HG02870 (cell line): ENCODE measurements around the gene ITGB8.

Source experiments
- ATAC-seq: cut with Tn5 transposase; IDR thresholded peaks from one replicate; pipeline ENCODE4 v1.9.1; 2021; ENCODE audit warnings: mild to moderate bottlenecking, moderate library complexity; ENCODE audit not compliant: unreplicated experiment

ITGB8 gene

DNA sequence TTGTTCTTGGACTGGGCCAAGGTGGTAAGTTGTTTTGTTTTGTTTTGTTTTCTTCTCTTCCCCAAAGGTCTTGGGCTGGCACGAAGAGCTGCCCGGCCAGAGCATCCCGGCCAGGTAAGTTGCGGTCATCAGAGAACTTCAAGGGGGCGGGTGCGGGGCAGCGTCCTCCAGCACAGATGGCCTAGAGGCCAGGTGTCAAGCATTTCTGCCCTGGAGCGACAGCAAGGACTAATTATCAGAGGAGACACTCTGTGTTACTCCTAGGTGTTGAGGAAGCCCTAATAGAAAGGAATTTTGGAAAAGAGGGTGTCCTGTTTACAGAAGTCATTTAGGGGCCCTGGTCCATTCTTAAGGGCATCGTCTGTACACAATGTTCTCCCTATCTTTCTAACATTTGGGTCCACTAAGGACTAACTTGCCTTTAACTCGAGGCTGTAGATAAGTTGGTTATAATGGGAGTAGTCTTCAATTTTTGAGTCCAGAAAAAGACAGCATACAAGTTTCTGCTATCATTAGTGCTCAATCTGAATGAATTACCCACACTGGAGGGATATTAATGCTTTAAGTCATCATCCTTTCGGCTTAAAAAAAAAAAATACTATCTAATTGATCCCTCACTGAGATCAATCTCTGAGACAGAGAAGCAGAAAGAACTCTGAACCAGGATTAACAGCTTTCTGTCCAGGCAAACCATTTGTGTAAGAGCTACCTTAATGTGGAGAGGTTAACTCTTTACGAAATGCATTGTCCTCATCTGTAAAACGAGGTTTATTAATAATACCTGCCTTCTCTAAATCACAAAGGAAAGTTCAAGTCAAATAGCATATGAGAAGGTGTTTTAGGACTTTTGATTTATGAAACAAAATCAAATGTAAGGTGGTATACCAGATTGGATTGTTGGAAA is 1.5 kb downstream of the ITGB8 start:
- ATAC-seq = no peak

DNA sequence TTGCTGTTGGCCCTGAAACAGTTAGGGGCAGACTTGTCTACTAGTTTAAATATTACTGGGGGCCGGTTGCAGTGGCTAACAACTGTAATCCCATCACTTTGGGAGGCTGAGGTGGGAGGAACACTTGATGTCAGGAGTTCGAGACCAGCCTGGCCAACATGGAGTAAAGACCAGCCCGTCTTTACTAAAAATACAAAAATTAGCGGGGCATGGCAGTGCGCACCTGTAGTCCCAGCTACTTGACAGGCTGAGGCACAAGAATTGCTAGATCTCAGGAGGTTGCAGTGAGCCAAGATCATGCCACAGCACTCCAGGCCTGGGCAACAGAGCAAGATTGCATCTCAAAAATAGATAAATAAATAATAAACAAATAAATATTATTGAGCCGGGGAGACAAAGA is 7.6 kb downstream of the ITGB8 start:
- ATAC-seq = no peak

DNA sequence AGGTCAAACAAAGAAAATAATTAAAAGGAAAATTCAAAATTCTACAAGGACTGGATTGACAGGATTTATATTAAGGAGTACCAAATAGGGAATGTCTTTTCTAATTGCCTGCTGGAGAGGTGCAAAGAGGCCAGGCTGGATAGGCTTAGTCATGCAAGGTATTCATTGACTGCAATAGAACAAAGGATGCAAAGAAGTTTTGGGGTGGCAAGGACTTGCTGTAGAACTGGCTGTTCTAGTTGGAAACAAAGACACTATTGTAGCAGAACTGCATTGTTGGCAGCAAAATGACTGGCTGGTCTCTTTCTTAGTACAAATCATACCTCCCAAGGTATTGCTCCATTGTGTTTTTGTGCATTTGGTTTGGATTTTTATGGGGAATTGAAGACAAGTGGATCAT is 10.1 kb downstream of the ITGB8 start:
- ATAC-seq = no peak

DNA sequence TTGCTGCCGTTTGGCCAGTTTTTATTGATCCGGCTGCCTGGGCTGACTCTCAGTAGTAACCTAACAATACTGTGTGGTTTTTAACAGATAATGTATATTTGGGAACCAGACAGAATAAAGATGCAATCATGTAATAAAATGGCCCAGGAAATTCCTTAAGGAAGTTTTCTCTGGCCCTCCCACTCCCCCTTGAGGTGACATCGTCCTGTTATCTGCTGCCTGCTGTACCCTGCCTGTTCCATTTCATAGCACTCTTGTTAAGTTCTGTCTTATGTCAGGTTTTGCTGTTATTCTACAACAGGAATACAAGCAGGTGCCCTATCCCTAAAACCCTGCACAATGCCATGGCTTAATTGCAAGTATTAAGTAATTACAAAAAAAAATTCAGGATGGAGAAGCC is 12.5 kb downstream of the ITGB8 start:
- ATAC-seq = no peak

DNA sequence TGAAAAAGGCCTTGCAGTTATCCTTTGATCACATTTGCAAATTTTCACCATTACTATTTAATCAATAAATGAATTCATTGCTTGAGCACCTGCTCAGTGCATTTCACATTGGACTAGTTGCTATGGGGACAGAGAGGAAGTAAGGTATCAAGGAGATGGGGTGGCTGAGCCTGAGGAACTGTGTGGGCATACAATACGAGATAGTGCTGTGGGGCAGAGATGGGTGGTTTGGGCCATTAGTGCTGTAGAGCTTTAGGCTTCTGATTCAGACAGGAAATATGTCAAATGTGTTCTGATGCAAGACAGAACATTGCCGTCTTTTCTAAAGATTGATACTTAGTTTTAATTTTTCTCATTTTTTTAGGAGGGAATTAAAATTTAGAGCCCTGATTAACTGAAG is 13.2 kb downstream of the ITGB8 start:
- no peak for ATAC-seq

DNA sequence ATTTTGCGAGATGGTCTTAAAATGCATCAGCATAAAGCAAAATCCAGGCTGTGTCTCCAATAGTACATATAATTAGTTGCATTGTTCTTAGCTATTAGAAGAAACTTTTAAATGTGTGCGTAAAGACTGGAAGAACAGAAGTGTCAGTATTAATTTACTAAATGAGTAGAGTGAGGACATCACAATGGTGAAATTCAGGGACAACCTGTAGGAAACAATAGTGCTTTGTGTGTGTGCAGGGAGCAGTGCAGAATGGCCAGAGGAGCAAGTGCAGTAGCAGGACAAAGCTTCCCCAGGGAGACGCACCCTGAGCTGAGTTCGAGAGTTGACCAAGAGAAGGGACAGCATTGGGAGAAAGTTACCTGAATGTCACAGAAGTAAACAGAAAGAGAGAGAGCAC is 13.7 kb downstream of the ITGB8 start:
- no peak for ATAC-seq

DNA sequence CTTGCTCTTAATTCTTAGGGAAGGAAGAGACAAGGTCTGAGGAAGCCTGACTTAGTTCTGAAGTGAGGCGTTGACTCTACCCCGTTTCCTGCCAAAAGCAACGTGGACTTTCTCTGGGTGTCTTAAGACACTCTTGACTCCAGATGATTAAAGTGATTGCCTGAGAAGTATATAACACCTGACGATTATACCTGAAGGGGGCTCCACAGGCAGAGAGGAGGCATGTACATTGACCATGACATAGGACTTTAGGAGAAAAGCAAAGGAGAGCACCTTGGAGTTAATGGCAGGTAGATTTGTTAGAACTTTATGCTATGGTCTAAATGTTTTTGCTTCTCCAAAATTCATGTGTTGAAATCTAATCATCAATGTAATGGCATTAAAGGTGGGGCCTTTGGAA is 15.9 kb downstream of the ITGB8 start:
- ATAC-seq = no peak

DNA sequence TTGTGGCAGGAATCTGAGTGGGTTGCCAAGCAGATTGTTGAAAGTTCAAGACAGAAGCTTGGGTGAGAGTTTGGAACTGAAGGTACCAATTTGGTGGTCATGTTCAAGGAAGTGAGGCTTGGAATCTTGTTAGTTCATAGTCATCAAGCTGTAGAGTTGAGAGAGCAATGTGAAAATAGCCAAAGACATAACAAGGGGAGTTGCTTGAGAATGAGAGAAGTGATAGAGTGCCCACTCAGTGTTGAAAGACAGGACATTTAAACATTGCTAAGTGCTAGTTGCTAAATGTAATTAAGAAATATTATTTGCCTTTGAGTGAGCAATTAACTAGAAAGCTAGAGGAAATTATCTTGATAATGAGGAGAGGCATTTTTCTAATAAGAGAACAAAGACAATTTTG is 17.0 kb downstream of the ITGB8 start:
- ATAC-seq = no peak

DNA sequence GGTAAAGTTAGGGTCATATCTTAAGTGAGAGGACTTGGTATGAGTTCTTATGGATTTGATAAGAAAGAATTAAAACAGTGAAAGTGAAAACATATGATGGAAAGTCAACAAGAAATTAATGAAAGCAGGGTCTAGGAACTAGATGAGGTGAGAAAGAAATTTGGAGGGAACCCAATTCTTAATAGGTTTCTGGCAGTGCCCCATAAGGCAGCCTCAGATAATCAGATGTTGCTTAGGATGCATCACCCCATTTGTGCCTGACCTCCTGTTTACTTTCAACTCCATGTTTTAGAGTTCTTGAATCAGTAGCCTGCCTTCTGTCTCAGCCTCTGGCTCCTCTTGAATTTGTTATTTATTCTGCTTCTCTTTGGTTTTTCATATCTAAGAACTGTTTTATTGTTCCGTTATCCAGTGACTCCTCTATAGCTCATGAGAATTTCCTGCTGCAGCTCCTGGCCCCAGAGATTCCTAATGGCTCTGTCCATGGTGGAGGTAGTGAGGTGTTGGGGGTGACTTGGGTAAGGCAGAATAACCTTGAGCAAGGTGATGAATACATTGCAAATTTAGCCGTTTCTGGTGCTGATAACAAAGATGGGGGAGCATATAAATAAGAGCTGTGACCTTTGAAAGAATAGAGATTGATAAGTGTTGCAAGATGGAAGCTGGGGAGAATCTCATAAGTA is 17.6 kb downstream of the ITGB8 start:
- no peak for ATAC-seq

DNA sequence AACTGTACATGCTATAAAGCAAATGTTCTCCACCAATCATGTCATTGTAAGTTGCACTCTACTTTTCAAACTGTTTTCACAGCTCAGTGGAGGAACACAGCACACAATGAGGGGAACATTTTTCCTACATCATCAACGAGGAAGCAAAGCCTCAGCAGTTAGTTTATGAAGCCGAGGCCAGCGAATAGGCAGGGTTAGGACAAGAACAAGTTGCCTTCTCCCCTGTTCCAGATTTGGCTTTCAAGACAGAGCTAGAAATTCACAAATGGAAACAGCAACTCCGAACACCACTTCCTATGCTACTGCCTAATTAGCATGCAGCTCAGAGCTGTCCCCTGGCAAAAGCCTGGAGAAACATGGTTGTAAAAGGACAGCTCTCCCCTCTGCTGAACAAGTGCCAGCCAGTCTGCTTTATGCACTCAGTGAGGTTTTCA is 19.8 kb downstream of the ITGB8 start:
- ATAC-seq = no peak

DNA sequence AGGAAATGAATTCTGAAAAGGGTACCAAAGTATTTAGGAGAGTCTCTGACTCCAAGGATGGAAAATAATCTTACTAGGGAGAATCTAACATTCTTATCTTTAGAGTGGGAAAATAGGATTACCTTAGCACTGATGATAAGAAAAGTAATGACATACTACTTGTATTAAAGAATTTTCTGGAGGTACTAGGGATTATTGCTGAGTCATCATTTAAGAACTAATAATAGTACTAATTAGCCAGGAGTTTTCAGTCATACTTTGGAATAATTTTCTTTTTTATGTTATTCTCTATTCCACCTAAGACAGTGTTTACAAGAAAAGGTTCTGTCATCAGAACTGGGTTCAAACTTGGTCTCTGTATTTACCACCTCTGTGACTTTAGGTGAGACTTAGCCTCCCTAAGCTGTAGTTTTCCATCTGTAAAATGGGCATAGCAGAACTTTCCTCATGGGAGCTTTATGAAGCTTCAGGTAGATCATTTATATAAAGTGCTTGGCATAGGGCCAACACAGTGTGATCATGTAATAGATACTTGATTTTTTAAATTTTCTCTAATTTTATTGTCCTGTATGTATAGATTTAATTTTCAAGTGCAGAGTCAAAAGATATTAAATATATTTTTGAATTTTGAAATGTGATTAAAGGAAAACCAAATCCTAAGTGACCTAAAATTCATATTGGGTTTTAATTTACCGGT is 20.4 kb downstream of the ITGB8 start:
- no peak for ATAC-seq

DNA sequence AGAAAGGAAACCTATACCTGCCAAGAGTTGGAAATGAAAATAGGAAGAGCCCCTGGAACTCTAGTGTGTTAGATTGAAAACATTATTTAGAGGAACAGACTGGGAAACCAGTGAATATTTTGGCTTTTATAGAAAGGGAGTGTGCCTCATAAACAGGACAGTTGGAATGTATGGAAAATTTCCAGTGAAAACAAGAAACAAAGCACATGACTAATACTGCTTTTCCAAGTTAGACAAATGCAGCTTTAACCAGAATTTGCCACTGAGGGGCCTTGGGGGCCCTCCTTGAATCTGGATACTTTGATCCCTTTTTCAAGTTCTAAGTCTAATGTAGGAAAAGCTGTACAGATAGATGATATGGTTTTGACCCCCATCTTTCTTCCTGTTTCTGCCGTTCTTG is 21.2 kb downstream of the ITGB8 start:
- no peak for ATAC-seq

DNA sequence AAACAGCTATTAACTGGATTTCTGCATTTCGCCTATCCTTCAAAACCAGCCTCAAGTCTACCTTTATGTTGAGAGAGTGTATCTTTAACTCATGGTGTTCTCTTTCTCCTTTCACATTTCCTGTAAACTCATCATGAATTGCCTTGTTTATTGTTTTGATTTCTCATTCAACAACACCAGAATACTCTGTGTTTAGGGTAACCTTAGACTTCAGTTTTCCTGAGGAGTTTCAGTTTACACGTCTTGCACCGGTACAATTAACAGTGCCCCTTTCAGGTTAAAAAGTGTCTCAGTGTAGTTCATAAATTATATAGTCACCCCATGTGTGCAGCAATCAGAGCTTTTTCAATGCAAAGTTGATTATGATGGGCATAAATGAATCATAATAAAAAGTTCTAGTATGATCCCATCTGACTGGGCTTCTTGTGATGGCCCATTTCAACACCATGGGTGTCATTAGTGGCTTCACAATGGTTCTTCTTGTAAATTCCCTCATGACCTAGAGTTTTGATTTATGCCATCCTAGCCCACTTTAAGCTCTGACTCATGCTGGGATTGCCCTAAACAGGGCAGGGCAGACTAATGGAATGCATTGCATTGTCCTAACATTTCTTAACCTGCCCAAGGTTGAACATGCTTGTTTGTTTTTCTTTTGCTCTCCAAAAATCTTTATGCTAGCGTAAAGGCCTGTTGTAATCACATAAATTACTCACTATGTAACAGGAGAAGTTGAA is 22.0 kb downstream of the ITGB8 start:
- no peak for ATAC-seq

DNA sequence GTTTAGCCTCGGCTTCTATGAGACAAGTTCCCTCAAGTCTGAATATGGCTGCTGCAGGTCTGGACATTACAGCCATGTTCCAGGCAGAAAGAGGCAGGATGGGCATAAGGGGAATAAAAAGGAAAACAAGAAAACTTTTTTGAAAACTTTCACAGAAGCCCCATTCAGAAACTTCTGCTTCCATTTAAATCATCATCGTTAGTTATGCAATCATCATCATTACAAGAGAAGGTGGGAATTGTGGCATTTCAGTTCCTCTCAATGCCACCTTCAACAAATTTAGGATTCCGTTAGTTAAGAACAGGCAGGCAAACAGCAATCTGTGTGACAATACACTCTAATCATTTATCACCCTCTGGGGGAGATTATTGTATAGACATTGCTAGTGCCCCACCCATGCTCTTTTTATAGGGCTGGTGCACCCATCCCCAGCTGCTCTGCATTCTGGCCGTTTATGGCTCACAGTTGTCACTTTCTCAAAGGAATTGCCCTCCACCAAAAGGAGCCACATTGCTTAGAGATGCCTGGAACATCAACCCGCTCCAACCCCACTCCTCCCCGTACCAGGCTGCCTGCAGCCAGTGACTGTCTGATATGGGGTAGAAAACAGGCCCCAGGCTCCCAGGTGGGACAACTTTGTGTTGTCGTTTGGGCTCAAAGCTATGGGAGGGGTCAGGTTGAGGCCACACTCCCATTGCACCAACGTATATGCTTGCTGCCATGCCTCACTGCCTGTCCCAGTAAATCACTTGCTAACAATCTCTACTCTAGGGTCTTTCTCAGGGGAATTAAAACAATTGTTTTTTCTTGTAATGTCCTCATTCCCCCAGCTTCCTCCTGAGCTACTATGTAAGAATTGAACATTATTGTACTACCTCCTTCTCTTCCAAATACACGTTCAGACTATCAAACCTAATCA is 24.2 kb downstream of the ITGB8 start:
- no peak for ATAC-seq

DNA sequence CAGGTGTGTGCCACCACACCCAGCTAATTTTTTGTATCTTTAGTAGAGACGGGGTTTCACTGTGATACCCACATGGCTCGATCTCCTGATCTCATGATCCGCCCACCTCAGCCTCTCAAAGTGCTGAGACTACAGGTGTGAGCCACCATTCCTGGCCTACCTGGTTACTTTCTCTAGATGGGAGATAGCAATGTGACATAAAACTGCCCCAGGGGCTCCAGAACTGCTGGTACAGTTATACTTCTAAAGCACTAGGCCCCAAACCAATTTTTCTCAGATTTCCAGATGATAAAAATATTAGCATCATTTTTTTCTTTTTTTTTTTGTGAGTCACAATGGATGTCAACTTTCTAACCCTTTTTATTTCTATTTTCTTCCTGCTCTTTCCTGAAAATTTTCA is 27.4 kb downstream of the ITGB8 start:
- ATAC-seq = no peak

DNA sequence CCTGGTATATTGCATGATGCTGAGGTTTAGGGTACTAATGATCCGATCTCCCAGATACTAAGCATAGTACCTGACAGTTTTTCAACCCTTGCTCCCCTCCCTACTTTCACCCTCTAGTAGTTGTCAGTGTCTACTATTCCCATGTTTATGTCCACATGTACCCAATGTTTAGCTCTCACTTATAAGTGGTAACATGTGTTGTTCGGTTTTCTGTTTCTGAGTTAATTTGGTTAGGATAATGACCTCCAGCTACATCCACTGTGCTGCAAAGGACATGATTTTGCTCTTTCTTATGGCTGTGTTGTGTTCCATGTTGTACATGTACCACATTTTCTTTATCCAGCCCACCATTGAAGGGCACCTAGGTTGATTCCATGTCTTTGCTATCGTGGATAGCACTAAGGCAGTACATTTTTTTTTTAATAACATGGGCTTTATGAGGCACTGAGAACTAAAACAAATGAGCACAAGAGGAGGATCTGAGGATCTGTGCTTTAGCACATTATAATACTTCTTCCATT is 28.1 kb downstream of the ITGB8 start:
- no peak for ATAC-seq

DNA sequence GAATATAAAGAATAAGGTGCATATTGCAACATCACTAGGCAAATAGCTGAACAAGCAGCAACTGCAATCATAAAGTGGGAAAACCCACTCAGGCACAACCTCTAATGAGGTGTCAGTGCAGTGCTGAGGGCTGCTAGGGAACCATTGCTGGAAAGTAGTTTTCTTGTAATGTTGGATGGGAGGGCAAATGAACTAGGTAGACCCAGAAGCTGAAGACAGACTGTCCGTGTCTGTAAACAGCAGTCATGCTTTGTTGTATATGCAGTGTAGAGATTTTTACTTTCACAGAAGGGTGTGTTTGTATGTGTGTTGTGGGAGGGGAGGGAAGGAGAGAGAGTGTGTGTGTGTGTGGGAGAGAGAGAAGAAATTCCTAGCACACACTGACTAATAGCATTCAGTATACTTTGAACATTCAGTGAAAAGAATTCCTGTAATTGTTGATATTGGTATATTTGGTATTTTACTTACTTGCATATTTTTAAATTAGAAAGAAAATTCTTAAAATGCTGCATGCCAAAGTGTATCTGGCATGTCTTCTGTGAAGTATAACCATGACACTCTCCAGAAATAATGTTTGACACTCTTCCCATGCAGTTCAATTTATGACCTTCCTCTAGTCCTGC is 28.8 kb downstream of the ITGB8 start:
- ATAC-seq = no peak

DNA sequence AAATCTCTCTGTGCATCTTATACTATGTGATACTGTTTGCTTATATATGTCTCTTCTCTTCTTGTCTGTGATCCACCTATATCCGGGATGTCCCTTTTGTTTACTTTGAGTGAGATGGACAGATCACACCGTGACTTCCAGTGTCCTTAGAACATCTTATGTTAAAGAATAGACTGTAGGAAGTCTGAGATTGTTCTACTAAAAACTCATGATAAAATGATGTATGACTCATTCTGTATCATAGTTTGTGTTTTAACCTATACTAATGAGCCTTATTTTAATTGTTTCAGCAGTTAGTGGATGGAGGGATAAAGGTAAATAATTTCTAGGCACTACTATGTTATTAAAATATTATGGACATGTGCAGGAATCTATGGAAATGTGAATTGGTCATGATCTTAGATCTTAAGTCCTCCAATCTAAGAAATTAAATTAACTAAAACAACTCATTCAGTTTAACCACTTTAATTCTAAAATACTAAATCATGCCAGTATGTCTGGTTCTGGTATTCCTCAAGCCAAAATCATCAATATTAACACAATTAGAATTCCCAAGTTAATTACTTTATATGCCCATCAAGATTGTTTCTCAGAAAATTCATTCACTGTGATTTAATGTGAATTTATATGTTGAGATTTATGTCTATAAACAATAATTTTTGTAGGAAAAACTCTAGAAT is 32.0 kb downstream of the ITGB8 start:
- no peak for ATAC-seq
